GM04504 (cell line): ENCODE measurements around the gene SLC2A13.
A peak's percentile ranks its signal among the peaks of the same experiment; 100 is the strongest.

Experiments
- DNase-seq: peaks from one replicate; pipeline ENCODE4 v3.0.0-alpha.2; 2012; ENCODE audit warnings: low read depth

Gene SLC2A13

GRCh38 chr12:40105515-40106201, at the start of gene SLC2A13:
TSS of gene SLC2A13 (minus strand) at chr12:40106081. CDS start at chr12:40105808, 273 bp downstream.
- DNase-seq: peak; percentile 40

DNA sequence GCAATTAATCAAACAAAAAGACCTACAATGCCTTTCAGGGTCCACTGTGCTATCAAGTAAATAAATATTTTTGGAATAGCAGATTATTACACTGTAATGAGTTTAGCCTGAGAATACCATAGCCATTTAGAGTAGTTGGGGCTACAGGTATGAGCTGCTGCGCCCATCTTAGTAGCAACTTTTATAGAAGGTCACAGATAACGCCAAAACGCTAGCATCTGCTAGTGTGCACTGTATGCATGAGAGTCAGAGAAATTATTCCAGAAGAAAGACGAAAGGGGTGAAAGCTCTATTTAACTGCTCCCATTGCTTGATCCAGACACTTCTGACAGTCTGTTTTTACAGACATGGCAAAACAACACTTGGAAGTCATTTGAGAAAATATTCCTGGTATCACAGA, 48.5 kb upstream of the SLC2A13 start:
- DNase-seq: no peak

- DNase-seq: no peak
These were observed 47.6 kb upstream of the SLC2A13 start for GRCh38 chr12:40153432-40153831.

- peak; percentile 13 for DNase-seq
These were observed 47.0 kb upstream of the SLC2A13 start for GRCh38 chr12:40152783-40153383.

DNA sequence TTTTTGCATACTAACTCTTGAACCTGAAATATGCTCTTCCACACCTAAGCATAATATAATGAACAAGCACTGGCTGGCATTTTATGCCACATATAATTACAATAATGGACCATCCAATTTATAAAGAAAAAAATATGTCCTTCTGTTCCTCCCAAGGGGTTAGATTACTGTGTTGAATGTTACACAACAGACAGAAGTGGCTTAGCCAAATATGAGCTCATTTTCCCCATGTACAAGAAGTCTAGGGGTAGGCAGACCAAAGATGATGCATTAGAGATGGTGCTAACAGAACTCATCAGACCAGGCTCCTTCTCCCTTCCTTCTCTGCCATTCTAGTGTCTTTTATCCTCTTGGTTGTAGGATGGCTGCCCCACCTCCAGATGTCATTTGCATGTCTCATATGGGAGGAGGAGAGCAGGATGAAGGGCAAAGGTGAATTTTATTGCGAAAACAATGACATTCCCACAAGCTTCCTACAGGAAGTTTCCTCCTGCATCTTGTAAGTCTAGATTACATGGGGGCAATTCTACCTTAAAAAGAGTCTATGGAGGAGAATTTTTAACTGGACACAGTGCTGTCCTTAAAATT, 43.9 kb upstream of the SLC2A13 start:
- no peak for DNase-seq

GRCh38 chr12:40146800-40147797, 41.2 kb upstream of the SLC2A13 start:
- DNase-seq: no peak

- DNase-seq: no peak
These were observed 40.0 kb upstream of the SLC2A13 start for GRCh38 chr12:40145896-40146295.

GRCh38 chr12:40144023-40144422, 38.1 kb upstream of the SLC2A13 start:
- no peak for DNase-seq

DNA sequence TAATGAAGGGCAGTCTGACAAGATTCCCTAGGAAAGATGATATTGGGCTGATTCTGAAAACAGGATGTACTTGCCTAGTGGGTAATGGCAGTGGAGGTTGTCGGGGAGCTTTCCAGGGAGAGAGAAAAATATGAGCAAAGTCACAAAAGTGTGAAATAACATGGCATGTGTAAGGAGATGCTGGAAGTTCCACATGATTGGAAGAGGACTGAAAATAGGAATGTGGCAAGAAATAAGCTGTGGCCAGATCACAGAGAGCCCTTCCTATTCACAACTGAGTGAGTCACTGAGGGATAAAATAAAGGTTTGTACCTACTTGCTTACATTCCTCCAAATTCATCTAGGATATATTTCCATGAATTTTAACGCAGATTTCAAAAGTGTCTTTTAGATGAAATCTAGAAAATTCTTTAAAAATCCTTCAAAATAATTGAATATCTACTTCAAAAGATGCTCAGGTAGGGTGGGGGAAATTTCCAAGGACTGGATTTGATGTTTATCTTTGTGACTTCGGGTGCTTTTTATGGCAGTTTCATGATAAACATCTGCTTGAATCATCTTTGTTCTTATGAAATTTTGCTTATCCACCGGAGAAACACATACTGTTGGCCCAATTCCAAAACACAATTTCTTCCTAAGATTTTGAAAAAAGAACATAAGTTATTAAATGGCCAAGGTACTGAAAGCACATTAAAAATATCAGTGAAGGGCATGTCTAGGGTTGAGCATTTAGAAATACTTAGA, 36.3 kb upstream of the SLC2A13 start:
- DNase-seq: no peak

DNA sequence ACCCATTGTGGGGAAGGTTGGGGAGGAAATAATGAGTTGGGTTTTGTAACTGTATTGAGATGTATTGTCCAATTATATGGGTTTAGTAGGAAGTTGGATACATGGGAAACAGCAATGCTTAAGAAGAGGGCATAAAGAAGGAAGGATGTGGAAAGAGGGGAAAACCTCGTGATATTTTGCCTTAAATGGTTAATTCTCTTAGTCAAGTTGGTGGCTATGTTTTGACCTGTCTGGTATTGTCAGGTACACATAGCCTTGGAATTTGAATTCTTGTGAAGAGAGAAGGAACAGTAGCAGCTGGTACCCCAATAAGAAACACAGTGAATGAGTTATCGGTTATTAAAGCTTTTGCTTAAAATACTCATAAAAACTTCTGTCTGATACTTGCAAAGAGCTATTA, 32.6 kb upstream of the SLC2A13 start:
- no peak for DNase-seq

DNA sequence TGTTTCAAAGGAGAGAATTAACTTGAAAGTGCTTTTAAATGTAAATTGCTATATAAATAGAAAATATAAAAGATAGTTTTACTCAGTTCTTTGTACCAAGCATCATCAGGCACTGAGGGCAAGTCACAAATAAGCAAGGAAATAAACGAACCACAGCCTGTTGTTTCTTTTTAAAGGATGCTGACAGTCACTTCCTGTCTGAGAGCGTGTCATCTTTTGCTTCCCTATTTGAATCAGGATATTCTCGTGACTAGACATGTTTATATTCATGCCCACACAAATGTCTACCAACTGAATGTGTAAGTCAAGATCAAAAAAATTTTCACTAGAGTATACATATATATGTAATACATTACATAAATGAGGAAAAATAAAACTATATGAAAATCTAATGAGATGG, 31.4 kb upstream of the SLC2A13 start:
- no peak for DNase-seq

GRCh38 chr12:40127408-40127807, 21.5 kb upstream of the SLC2A13 start:
- DNase-seq: no peak

- no peak for DNase-seq
These were observed 17.6 kb upstream of the SLC2A13 start for GRCh38 chr12:40123496-40123895.

GRCh38 chr12:40122842-40123241, 17.0 kb upstream of the SLC2A13 start:
- DNase-seq: no peak

DNA sequence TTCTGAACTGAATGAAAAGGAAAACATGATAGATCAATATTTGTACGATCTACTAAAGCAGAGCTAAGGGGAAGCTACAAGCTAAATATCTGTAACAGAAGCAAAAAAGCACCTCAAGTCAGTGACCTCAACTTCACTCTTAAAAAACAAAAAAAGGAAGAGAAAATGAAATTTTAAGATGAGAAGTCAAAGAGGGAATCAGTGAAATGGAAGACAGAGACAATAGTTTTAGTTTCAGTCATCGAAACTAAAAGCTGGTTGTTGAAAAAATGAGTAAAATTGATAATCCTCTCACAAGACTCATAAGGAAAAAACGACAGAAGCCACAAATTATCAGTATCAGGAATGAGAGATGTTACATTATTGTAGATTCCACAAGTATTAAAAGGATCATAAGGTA, 11.9 kb upstream of the SLC2A13 start:
- no peak for DNase-seq

GRCh38 chr12:40110586-40110985, 4.7 kb upstream of the SLC2A13 start:
- no peak for DNase-seq

DNA sequence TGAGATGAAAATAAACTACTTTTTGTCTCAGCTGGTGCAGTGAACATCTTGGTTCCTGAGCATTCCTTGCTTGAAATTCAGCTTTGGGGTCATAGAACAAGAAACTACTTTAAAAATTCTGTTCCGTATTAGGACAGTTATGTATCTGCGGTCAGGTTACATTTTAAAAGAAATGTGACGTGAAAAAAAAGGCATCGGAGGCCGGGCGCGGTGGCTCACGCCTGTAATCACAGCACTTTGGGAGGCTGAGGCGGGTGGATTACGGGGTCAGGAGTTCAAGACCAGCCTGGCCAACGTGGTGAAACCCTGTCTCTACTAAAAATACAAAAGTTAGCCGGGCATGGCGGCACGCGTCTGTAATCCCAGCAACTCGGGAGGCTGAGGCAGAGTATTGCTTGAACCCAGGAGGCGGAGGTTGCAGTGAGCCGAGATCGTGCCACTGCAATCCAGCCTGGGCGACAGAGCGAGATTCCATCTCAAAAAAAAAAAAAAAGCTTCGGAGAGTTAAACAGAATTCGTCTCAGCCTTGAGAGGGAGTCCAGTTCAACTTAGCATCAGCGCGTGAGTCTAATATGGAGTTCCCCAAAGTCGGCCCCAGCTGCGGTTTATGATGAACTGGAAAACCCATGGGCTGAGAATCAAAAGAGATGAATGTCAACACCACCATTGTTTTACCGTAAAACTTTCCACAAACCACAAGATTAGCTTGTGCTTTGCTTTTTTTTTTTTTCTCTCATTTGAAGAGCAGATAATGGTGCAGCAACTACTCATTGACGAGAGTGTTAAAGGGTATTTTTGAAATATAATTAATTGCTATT, 2.1 kb upstream of the SLC2A13 start:
- DNase-seq: no peak

GRCh38 chr12:40107098-40107802, 1.4 kb upstream of the SLC2A13 start:
- DNase-seq: peak; percentile 33

- no peak for DNase-seq
These were observed 774 bp upstream of the SLC2A13 start for GRCh38 chr12:40106655-40107054.

DNA sequence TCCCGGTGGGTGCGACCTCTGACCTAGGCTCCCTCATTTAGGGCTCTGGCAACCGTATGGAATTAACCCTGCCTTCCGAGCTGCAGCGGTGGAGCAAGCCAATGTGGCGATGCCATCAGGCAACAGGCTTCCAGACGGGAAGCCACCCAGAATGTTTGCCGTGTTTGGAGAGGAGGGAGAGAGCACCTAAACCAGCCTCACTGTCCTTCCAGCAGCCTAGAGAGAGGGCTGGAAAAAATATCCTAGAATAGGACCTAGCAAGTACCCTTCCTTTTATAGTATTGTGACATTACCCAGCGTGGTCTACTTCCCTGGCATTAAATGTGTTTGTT, 287 bp upstream of the SLC2A13 start:
- DNase-seq: no peak

GRCh38 chr12:40105265-40105514, 691 bp downstream of the SLC2A13 start:
- DNase-seq: peak; percentile 6
